ENCODE data around the gene JARID2.

Gene JARID2

GRCh38 chr6:15484140-15484539 lies 238.3 kb downstream of the JARID2 start:
- H3K4me3 ChIP-seq (ENCODE audit: low read depth, low read length), result no peak overlapping the region
- no peak for TF ChIP-seq POLR2A (IDR thresholded peaks at IDR 0.05; ENCODE audit: extremely low read depth, insufficient read length)
- no peak for TF ChIP-seq CTCF (IDR thresholded peaks at IDR 0.05; ENCODE audit: low read depth, low read length)
- TF ChIP-seq MYC (IDR thresholded peaks at IDR 0.05; ENCODE audit: low read depth, low read length), result no peak
- TF ChIP-seq MAX (IDR thresholded peaks at IDR 0.05; ENCODE audit: low read depth, low read length), result no peak
- no peak for DNase-seq (ENCODE audit: low read depth)

DNA sequence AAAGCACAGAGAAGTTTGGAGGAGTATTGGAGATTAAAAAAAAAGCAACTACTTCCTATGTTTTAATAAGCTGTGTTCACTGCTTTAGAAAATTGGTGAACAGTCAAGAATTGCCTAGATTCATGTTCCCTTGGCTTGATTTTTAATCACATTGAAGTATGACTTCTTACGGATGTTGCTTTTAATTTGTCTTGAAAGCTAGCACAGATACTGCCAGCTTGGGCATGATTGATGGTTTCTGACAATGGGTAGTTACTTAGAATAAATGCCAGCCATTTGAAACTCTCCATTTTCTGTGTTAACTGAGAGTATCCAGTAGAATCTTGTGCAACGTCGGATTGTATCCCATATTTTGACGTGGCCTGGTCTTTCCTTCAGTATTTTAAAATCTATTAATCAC lies 239.0 kb downstream of the JARID2 start:
- H3K4me3 ChIP-seq (ENCODE audit: low read depth, low read length), result no peak overlapping the region
- no peak for TF ChIP-seq MYC (IDR thresholded peaks at IDR 0.05; ENCODE audit: low read depth, low read length)
- TF ChIP-seq CTCF (IDR thresholded peaks at IDR 0.05; ENCODE audit: low read depth, low read length), result no peak
- no peak for TF ChIP-seq POLR2A (IDR thresholded peaks at IDR 0.05; ENCODE audit: extremely low read depth, insufficient read length)
- no peak for TF ChIP-seq MAX (IDR thresholded peaks at IDR 0.05; ENCODE audit: low read depth, low read length)
- no peak for DNase-seq (ENCODE audit: low read depth)

GRCh38 chr6:15485936-15486335 lies 240.1 kb downstream of the JARID2 start:
- no peak for TF ChIP-seq CTCF (IDR thresholded peaks at IDR 0.05; ENCODE audit: low read depth, low read length)
- no peak for TF ChIP-seq MAX (IDR thresholded peaks at IDR 0.05; ENCODE audit: low read depth, low read length)
- no peak for TF ChIP-seq MYC (IDR thresholded peaks at IDR 0.05; ENCODE audit: low read depth, low read length)
- TF ChIP-seq POLR2A (IDR thresholded peaks at IDR 0.05; ENCODE audit: extremely low read depth, insufficient read length), result no peak
- DNase-seq (ENCODE audit: low read depth), result no peak
- no peak overlapping the region for H3K4me3 ChIP-seq (ENCODE audit: low read depth, low read length)

- H3K4me3 ChIP-seq (ENCODE audit: low read depth, low read length), result no peak overlapping the region
- DNase-seq (ENCODE audit: low read depth), result no peak
- TF ChIP-seq POLR2A (IDR thresholded peaks at IDR 0.05; ENCODE audit: extremely low read depth, insufficient read length), result no peak
- TF ChIP-seq MYC (IDR thresholded peaks at IDR 0.05; ENCODE audit: low read depth, low read length), result no peak
- no peak for TF ChIP-seq CTCF (IDR thresholded peaks at IDR 0.05; ENCODE audit: low read depth, low read length)
- no peak for TF ChIP-seq MAX (IDR thresholded peaks at IDR 0.05; ENCODE audit: low read depth, low read length)
Measured at GRCh38 chr6:15487262-15487661, 241.4 kb downstream of the JARID2 start.

GRCh38 chr6:15489261-15489962 lies 243.5 kb downstream of the JARID2 start:
- no peak overlapping the region for H3K4me3 ChIP-seq (ENCODE audit: low read depth, low read length)
- no peak for TF ChIP-seq POLR2A (IDR thresholded peaks at IDR 0.05; ENCODE audit: extremely low read depth, insufficient read length)
- no peak for TF ChIP-seq CTCF (IDR thresholded peaks at IDR 0.05; ENCODE audit: low read depth, low read length)
- TF ChIP-seq MYC (IDR thresholded peaks at IDR 0.05; ENCODE audit: low read depth, low read length), result no peak
- TF ChIP-seq MAX (IDR thresholded peaks at IDR 0.05; ENCODE audit: low read depth, low read length), result no peak
- DNase-seq (ENCODE audit: low read depth), result no peak

Measured in NB4 (cell line).